Neural crest cell (in vitro differentiated cells): ENCODE results near the gene MRAS. TPM values are rescaled to one million over a fixed set of nuclear protein-coding genes. Genes with fewer than 3 reads are reported as not detected.

ENCODE experiments used
- DNase-seq: peaks from one replicate; pipeline ENCODE4 v3.0.0; 2021; ENCODE audit warnings: low read depth, mixed read lengths, low spot score
- H3K27ac Mint-ChIP-seq: one replicate; pipeline ENCODE4 v1.8.0; 2021; ENCODE audit warnings: mild to moderate bottlenecking, mixed read lengths; ENCODE audit not compliant: unreplicated experiment
- H3K27me3 Mint-ChIP-seq: 2 replicates; pipeline ENCODE4 v1.8.0; 2021; ENCODE audit warnings: low read depth, mild to moderate bottlenecking, mixed read lengths
- H3K36me3 Mint-ChIP-seq: 2 replicates; pipeline ENCODE4 v1.8.0; 2021; ENCODE audit warnings: low read depth, mild to moderate bottlenecking, mixed read lengths
- H3K4me1 Mint-ChIP-seq: 2 replicates; pipeline ENCODE4 v1.8.0; 2021; ENCODE audit warnings: mixed read lengths
- H3K4me3 Mint-ChIP-seq: one replicate; pipeline ENCODE4 v1.8.0; 2021; ENCODE audit warnings: mild to moderate bottlenecking, mixed read lengths
- H3K9me3 Mint-ChIP-seq: 2 replicates; pipeline ENCODE4 v1.8.0; 2021; ENCODE audit warnings: mixed read lengths
- CTCF ChIP-seq: fragments of 200-600 bp; sonication (generic); conservative IDR thresholded peaks from 2 replicates; pipeline ENCODE4 v1.5.0; 2021; ENCODE audit warnings: antibody characterized with exemption, mild to moderate bottlenecking
- total RNA-seq: library from RNA; stranded (reverse); gene quantifications from 2 replicates; pipeline ENCODE4 v1.2.1, GENCODE V29; 2021

Gene MRAS
- total RNA-seq, 1 donor from 2014 or later = 27.0 TPM

- H3K9me3 Mint-ChIP-seq = no peaks in the 10 kb centered on the region
- DNase-seq = no peak
- no peak overlapping the region for H3K27ac Mint-ChIP-seq
- no peaks in the 10 kb centered on the region for H3K4me1 Mint-ChIP-seq
- H3K36me3 Mint-ChIP-seq = peaks cover 16% of the 10 kb centered on the region
- TF ChIP-seq CTCF = no peak
- H3K4me3 Mint-ChIP-seq = no peak overlapping the region
- H3K27me3 Mint-ChIP-seq = no peaks in the 10 kb centered on the region
These were observed 56.6 kb downstream of the MRAS start for GRCh38 chr3:138405001-138405400.

GRCh38 chr3:138405486-138405885 lies 57.1 kb downstream of the MRAS start:
- H3K4me1 Mint-ChIP-seq = no peaks in the 10 kb centered on the region
- H3K27me3 Mint-ChIP-seq = no peaks in the 10 kb centered on the region
- no peak for DNase-seq
- no peak for TF ChIP-seq CTCF
- no peak overlapping the region for H3K4me3 Mint-ChIP-seq
- H3K9me3 Mint-ChIP-seq = no peaks in the 10 kb centered on the region
- H3K36me3 Mint-ChIP-seq = peaks cover 16% of the 10 kb centered on the region
- no peak overlapping the region for H3K27ac Mint-ChIP-seq

- Mint-ChIP-seq H3K27me3 (no peaks in the 10 kb centered on the region), H3K27ac (no peak overlapping the region), H3K4me3 (no peak overlapping the region), H3K36me3 (peaks cover 10% of the 10 kb centered on the region), H3K9me3 (no peaks in the 10 kb centered on the region), H3K4me1 (no peaks in the 10 kb centered on the region)
- no peak for TF ChIP-seq CTCF
- no peak for DNase-seq
These were observed 58.2 kb downstream of the MRAS start for GRCh38 chr3:138406606-138407005.

GRCh38 chr3:138407236-138407907 lies 59.0 kb downstream of the MRAS start:
- no peak for DNase-seq
- TF ChIP-seq CTCF = no peak
- no peaks in the 10 kb centered on the region for H3K4me1 Mint-ChIP-seq
- H3K9me3 Mint-ChIP-seq = no peaks in the 10 kb centered on the region
- no peak overlapping the region for H3K27ac Mint-ChIP-seq
- peaks cover 10% of the 10 kb centered on the region for H3K36me3 Mint-ChIP-seq
- no peaks in the 10 kb centered on the region for H3K27me3 Mint-ChIP-seq
- H3K4me3 Mint-ChIP-seq = no peak overlapping the region

- Mint-ChIP-seq H3K27me3 (no peaks in the 10 kb centered on the region), H3K4me3 (no peak overlapping the region), H3K27ac (no peak overlapping the region), H3K9me3 (no peaks in the 10 kb centered on the region), H3K4me1 (no peaks in the 10 kb centered on the region), H3K36me3 (peaks cover 9% of the 10 kb centered on the region)
- no peak for DNase-seq
- TF ChIP-seq CTCF = no peak
These were observed 60.6 kb downstream of the MRAS start for GRCh38 chr3:138408751-138409570.
